ENCODE measurements around the gene RABEPK. TPM values are rescaled to one million over a fixed set of nuclear protein-coding genes. Genes with fewer than 3 reads are reported as not detected.

The RABEPK gene
- total and polyA plus RNA-seq, 2 of the 4 experiments (the other 2 are of a cell fraction) = 43.9 to 59.7 TPM

DNA sequence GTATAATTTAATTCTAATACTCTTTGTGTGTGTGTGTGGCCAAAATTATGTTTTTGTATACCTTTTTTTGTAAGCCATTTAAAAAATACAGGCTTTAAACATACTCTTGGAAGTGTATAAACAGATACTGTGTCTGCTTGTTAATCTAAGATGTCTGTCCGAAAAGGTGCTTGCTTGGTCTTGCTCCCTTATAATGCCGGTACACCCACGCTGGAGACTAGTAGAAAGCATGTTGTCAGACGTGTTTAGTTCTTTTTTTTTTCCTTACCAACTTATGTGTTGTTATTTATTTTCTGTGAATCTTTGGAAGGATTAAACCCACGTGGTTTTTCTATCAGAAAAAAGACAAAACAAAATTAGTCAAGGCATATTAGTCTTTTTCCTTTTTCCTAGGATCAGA lies 70.7 kb downstream of the RABEPK start:
- Histone ChIP-seq H3K18ac (ENCODE audit: low read depth, low read length) (no peak overlapping the region), H3K27me3 (ENCODE audit: control insufficient read depth, insufficient read depth, low read length) (no peaks in the 10 kb centered on the region), H3K23ac (ENCODE audit: low read depth, low read length) (no peak overlapping the region), H3K4ac (ENCODE audit: low read depth, low read length) (no peak overlapping the region), H2BK20ac (ENCODE audit: low read depth, low read length) (no peak overlapping the region), H3K56ac (ENCODE audit: extremely low read depth, insufficient read depth, low read length) (no peak overlapping the region), H3K27ac (ENCODE audit: insufficient read depth, low read length) (no peak overlapping the region), H3K4me3 (ENCODE audit: insufficient read depth, low read depth, low read length) (no peak overlapping the region), H3K9me1 (ENCODE audit: insufficient read depth, low read length) (peaks cover 4% of the 10 kb centered on the region), H3K14ac (replicated peaks; ENCODE audit: low read depth, low read length) (no peak overlapping the region), H4K20me1 (ENCODE audit: insufficient read depth, low read length) (peaks cover 36% of the 10 kb centered on the region), H3K36me3 (ENCODE audit: control insufficient read depth, insufficient read depth, low read length) (peaks cover 1% of the 10 kb centered on the region; the same call in 1 of the 2 replicates), H2BK120ac (ENCODE audit: low read depth, low read length) (no peak overlapping the region), H4K5ac (ENCODE audit: low read depth, low read length) (no peak overlapping the region), H2AFZ (replicated peaks; ENCODE audit: low read length, poor library complexity) (no peak overlapping the region), H3K4me1 (ENCODE audit: control insufficient read depth, insufficient read depth, low read length) (peaks cover 3% of the 10 kb centered on the region), H3K79me1 (ENCODE audit: low read depth in 1 of 2, low read length in 2 of 2) (peaks cover 14 to 56% of the 10 kb centered on the region in 2 experiments; a peak in 3 of 4 replicates), H4K8ac (ENCODE audit: low read depth in 2 of 2, low read length in 2 of 2) (no peak overlapping the region), H3K9me3 (ENCODE audit: control insufficient read depth, insufficient read depth, low read length) (no peaks in the 10 kb centered on the region), H2BK5ac (ENCODE audit: low read depth, low read length, poor library complexity, severe bottlenecking) (no peak overlapping the region), H3K4me2 (ENCODE audit: low read depth, low read length) (no peak overlapping the region), H3K9ac (ENCODE audit: low read depth, low read length) (no peak overlapping the region), H4K91ac (ENCODE audit: insufficient read depth, low read depth, low read length) (no peak overlapping the region; the same call in 1 of the 2 replicates), H2BK15ac (ENCODE audit: low read depth, low read length) (no peak overlapping the region), H2AK9ac (replicated peaks; ENCODE audit: low read depth, low read length, poor library complexity) (no peak overlapping the region), H2AK5ac (ENCODE audit: low read depth, low read length) (peak overlapping the region; percentile 62; the same call in 1 of the 2 replicates)
- dilution Hi-C loops (cut with HindIII; ENCODE audit: low sequenced_read_pairs, unreplicated experiment) = no loop called here
- intact Hi-C loops (cut with micrococcal nuclease) = no loop called here
- TF ChIP-seq USF2 (IDR thresholded peaks at IDR 0.05; ENCODE audit: low read depth, low read length) (no peak), MAFK (IDR thresholded peaks at IDR 0.05; ENCODE audit: low read depth, low read length) (no peak), MAZ (IDR thresholded peaks at IDR 0.05; ENCODE audit: borderline replicate concordance, low read depth, low read length) (no peak), MXI1 (IDR thresholded peaks at IDR 0.05; ENCODE audit: borderline replicate concordance, low read depth, low read length) (no peak), CHD1 (IDR thresholded peaks at IDR 0.05; ENCODE audit: low read depth, low read length) (no peak), NFE2L2 (IDR thresholded peaks at IDR 0.05; ENCODE audit: low read depth, low read length) (no peak), CEBPB (IDR thresholded peaks at IDR 0.05; ENCODE audit: low read depth, low read length) (no peak), RAD21 (IDR thresholded peaks at IDR 0.05; ENCODE audit: low read length) (no peak)
- ATAC-seq (ENCODE audit: low read depth) (no peak), DNase-seq (no peak)
- in situ Hi-C loops (cut with MboI; ENCODE audit: low sequenced_read_pairs) = no loop called here
- POLR2A ChIA-PET (ENCODE audit: unreplicated experiment) = no interaction called here
- CTCF ChIA-PET = no interaction called here
- no CpG with 5 or more reads among the region's 5 CpGs for WGBS, 2 experiments (ENCODE audit: extremely low coverage in 2 of 2, insufficient read length in 1 of 2)
- BruUV-seq (replicated peaks) = no TSS peak
